GM12878 (cell line): ENCODE results near the gene LIMCH1. TPM values are rescaled to one million over a fixed set of nuclear protein-coding genes. Genes with fewer than 3 reads are reported as not detected.

Experiments used
- ATAC-seq: fragments of 200-7000 bp; cut with Tn5 transposase; 3 replicates; pipeline ENCODE4 v1.9.1; 2020; ENCODE audit warnings: mild to moderate bottlenecking, moderate library complexity
- BruUV-seq: library from RNA; stranded (reverse); fragments of 400-500 nt; replicated peaks from 2 replicates; lab custom pipeline; 2021; lab: Mats Ljungman, UMichigan
- CTCF ChIA-PET: fragments of 300-600 bp; sonication (Branson Sonifier 250); formaldehyde crosslinking; extraction: SDS; loops from one replicate; lab custom pipeline; 2021; ENCODE audit warnings: inconsistent platforms; lab: Yijun Ruan, JAX
- POLR2A ChIA-PET: fragments of 350-600 bp; formaldehyde crosslinking; extraction: SDS; loops from one replicate; lab custom pipeline; 2021; ENCODE audit warnings: inconsistent platforms; lab: Charles Lee
- RAD21 ChIA-PET: fragments of 300-600 bp; sonication (Branson Sonifier 250); formaldehyde crosslinking; loops from one replicate; lab custom pipeline; 2023; ENCODE audit warnings: antibody characterized with exemption; ENCODE audit not compliant: unreplicated experiment; lab: Charles Lee
- SMC1A ChIA-PET: fragments of 300-600 bp; sonication (Branson Sonifier 250); formaldehyde crosslinking; loops from one replicate; lab custom pipeline; 2023; ENCODE audit not compliant: unreplicated experiment, uncharacterized antibody; lab: Charles Lee
- DNase-seq: peaks from one replicate; pipeline ENCODE4 v3.0.0-alpha.2; 2011; ENCODE audit warnings: low read depth, low spot score
- FAIRE-seq: peaks from 3 replicates; lab custom pipeline; 2011; peaks lifted over from hg19 to GRCh38; lab: Jason Lieb, UNC
- H2AFZ ChIP-seq: 2 replicates; pipeline ENCODE4 v1.6.0; 2011; ENCODE audit warnings: low read depth, low read length, control low read depth; ENCODE audit not compliant: control insufficient read depth
- H3K27ac ChIP-seq: 2 replicates; pipeline ENCODE4 v1.5.1; 2011; ENCODE audit warnings: control low read depth; ENCODE audit not compliant: control insufficient read depth, insufficient read depth
- H3K27me3 ChIP-seq, 2 experiments: replicated peaks in 1 of 2; 2 replicates each; pipeline versions ENCODE4 v1.6.0 to v1.6.1; 2011; ENCODE audit warnings: low read length in 1 of 2; ENCODE audit not compliant: control insufficient read depth in 2 of 2, insufficient read depth in 2 of 2
- H3K36me3 ChIP-seq, 2 experiments: 2 replicates each; pipeline ENCODE4 v1.5.1; 2011; ENCODE audit warnings: low read length in 1 of 2; ENCODE audit not compliant: control insufficient read depth in 2 of 2, insufficient read depth in 2 of 2
- H3K4me1 ChIP-seq: 2 replicates; pipeline ENCODE4 v1.6.1; 2011; ENCODE audit warnings: mild to moderate bottlenecking, low read length, moderate library complexity, mixed read lengths; ENCODE audit not compliant: control insufficient read depth, insufficient read depth
- H3K4me2 ChIP-seq: 2 replicates; pipeline ENCODE4 v1.6.0; 2011; ENCODE audit warnings: control low read depth; ENCODE audit not compliant: control insufficient read depth, insufficient read depth
- H3K4me3 ChIP-seq: fragments of 200-600 bp; sonication (generic); 2 replicates; pipeline ENCODE4 v1.5.1; 2016
- H3K79me2 ChIP-seq: 2 replicates; pipeline ENCODE4 v1.6.0; 2011; ENCODE audit warnings: low read length; ENCODE audit not compliant: control insufficient read depth, insufficient read depth
- H3K9ac ChIP-seq: 2 replicates; pipeline ENCODE4 v1.8.0; 2011; ENCODE audit warnings: low read length, control low read depth, mixed read lengths; ENCODE audit not compliant: control insufficient read depth, insufficient read depth
- H3K9me3 ChIP-seq: replicated peaks from 3 replicates; pipeline ENCODE4 v1.5.1; 2011; ENCODE audit warnings: mild to moderate bottlenecking, low read length; ENCODE audit not compliant: control insufficient read depth, insufficient read depth
- H4K20me1 ChIP-seq: 2 replicates; pipeline ENCODE4 v1.6.0; 2011; ENCODE audit not compliant: control insufficient read depth, insufficient read depth
- BCLAF1 ChIP-seq: fragments of 450-650 bp; IDR thresholded peaks from 2 replicates; pipeline ENCODE4 v1.6.1; 2017; ENCODE audit warnings: antibody characterized with exemption, mild to moderate bottlenecking, moderate library complexity
- BHLHE40 ChIP-seq, 2 experiments: fragments of 450-650 bp in 1 of 2; IDR thresholded peaks; 2 replicates each; pipeline ENCODE4 v1.6.1; 2011 to 2017; ENCODE audit warnings: low read depth in 2 of 2, borderline replicate concordance in 1 of 2, improper control_type of control experiment in 1 of 2, low read length in 1 of 2, mild to moderate bottlenecking in 1 of 2
- BMI1 ChIP-seq: fragments of 450-650 bp; IDR thresholded peaks from 2 replicates; pipeline ENCODE4 v1.6.1; 2016; ENCODE audit warnings: mild to moderate bottlenecking, moderate library complexity, borderline replicate concordance
- CEBPB ChIP-seq, 2 experiments: fragments of 150-350 bp in 1 of 2; IDR thresholded peaks; 2 replicates each; pipeline ENCODE4 v1.6.1; 2012 to 2014; ENCODE audit warnings: low read depth in 2 of 2, low read length in 2 of 2, borderline replicate concordance in 1 of 2, inconsistent platforms in 1 of 2
- EGR1 ChIP-seq, 2 experiments: IDR thresholded peaks; 1 replicate in 1 of 2; 2 replicates in 1 of 2; pipeline ENCODE4 v1.6.1; 2011 to 2012; ENCODE audit warnings: low read depth in 2 of 2, low read length in 2 of 2, borderline replicate concordance in 1 of 2, mild to moderate bottlenecking in 1 of 2, moderate library complexity in 1 of 2
- NKRF ChIP-seq: fragments of 450-650 bp; conservative IDR thresholded peaks from 2 replicates; pipeline ENCODE4 v1.6.1; 2017; ENCODE audit warnings: mild to moderate bottlenecking, moderate library complexity
- POLR2A ChIP-seq: IDR thresholded peaks from 2 replicates; pipeline ENCODE4 v1.6.1; 2011; ENCODE audit warnings: low read depth, mild to moderate bottlenecking, low read length
- RAD51 ChIP-seq: fragments of 450-650 bp; IDR thresholded peaks from 2 replicates; pipeline ENCODE4 v1.6.1; 2016; ENCODE audit warnings: moderate library complexity, mild to moderate bottlenecking, inconsistent platforms
- SMAD5 ChIP-seq: IDR thresholded peaks from 2 replicates; pipeline ENCODE4 v1.6.1; 2016; ENCODE audit warnings: antibody characterized with exemption, low read depth
- SMC3 ChIP-seq: IDR thresholded peaks from 2 replicates; pipeline ENCODE4 v1.6.1; 2011; ENCODE audit warnings: low read length, improper control_type of control experiment, borderline replicate concordance
- SP1 ChIP-seq: IDR thresholded peaks from one replicate; pipeline ENCODE4 v1.6.1; 2011; ENCODE audit warnings: low read depth, low read length
- SPI1 ChIP-seq: IDR thresholded peaks from 2 replicates; pipeline ENCODE4 v1.6.1; 2011; ENCODE audit warnings: low read depth, mild to moderate bottlenecking, low read length, moderate library complexity, borderline replicate concordance; ENCODE audit not compliant: insufficient read depth
- SUPT20H ChIP-seq: IDR thresholded peaks from 2 replicates; pipeline ENCODE4 v1.6.1; 2011; ENCODE audit warnings: low read depth, mild to moderate bottlenecking, low read length, moderate library complexity, borderline replicate concordance; ENCODE audit not compliant: control insufficient read depth
- ZNF687 ChIP-seq: fragments of 450-650 bp; IDR thresholded peaks from 2 replicates; pipeline ENCODE4 v1.6.1; 2017; ENCODE audit warnings: mild to moderate bottlenecking, moderate library complexity
- WGBS: methylation state at CpG from one replicate; pipeline ENCODE4 v1.1.6; 2016; ENCODE audit warnings: low lambda C conversion rate; ENCODE audit not compliant: insufficient replicate concordance, insufficient coverage; ENCODE audit errors: missing lambda C conversion rate; 5-methylcytosine and 5-hydroxymethylcytosine counted together
- in situ Hi-C: fragments of 300-500 bp; cut with MboI; formaldehyde crosslinking; loops from 9 replicates; pipeline ENCODE4 v1.14.3; 2018; ENCODE audit warnings: mixed read lengths
- intact Hi-C: fragments of 100-400 bp; cut with micrococcal nuclease; formaldehyde crosslinking; loops from one replicate; pipeline ENCODE4 v1.14.2; 2022; ENCODE audit not compliant: unreplicated experiment
- polyA plus RNA-seq, 11 experiments: library from polyadenylated mRNA; depleted of rRNA in 4 of 11; unstranded in 6 of 11; stranded (reverse) in 5 of 11; fragments of >200 nt; fragmentation: Nextera tagmentation in 4 of 11; fragmentation: Illumina TruSeq in 1 of 11; extraction: Ambion mirVana in 4 of 11; extraction: Trizol in 1 of 11; gene quantifications; 1 replicate in 1 of 11; 2 replicates in 10 of 11; pipeline versions ENCODE4 v1.2.1 to v1.2.3, GENCODE V29; 2011 to 2016; ENCODE audit warnings: inconsistent platforms in 2 of 11, missing spikeins in 2 of 11, low read depth in 1 of 11
- total RNA-seq, 4 experiments: library from RNA; depleted of rRNA in 3 of 4; stranded (reverse); fragments of >200 nt in 3 of 4; fragmentation: Illumina TruSeq in 1 of 4; extraction: Trizol in 1 of 4; gene quantifications; 2 replicates each; pipeline versions ENCODE4 v1.2.1 to v1.2.3, GENCODE V29; 2013 to 2021

The LIMCH1 gene
- total and polyA plus RNA-seq, 10 of the 15 experiments (the other 5 are each of a cell fraction or from before 2014, with no cell fraction given): 0.07 to 0.15 TPM; not detected in 8

- TF ChIP-seq ZNF687: no peak
- TF ChIP-seq SMAD5: no peak
- TF ChIP-seq SPI1: no peak
- TF ChIP-seq BMI1: no peak
Measured at GRCh38 chr4:41714364-41715000, 176.5 kb downstream of the LIMCH1 start (continued).

- ATAC-seq: no peak
- ChIA-PET SMC1A (no interaction called here), RAD21 (no interaction called here), CTCF (no interaction called here), POLR2A (no interaction called here)
- in situ Hi-C loops (no loop called here), intact Hi-C loops (no loop called here)
- WGBS: 50% methylated on average over 1 of the region's 1 CpG
- Histone ChIP-seq H2AFZ (no peak overlapping the region), H3K9ac (no peak overlapping the region), H3K4me2 (no peak overlapping the region), H3K27me3 (no peaks in the 10 kb centered on the region; a peak in 1 of 4 replicates), H3K4me1 (no peaks in the 10 kb centered on the region), H3K79me2 (no peaks in the 10 kb centered on the region), H3K9me3 (no peaks in the 10 kb centered on the region), H3K27ac (no peak overlapping the region), H3K36me3 (no peaks in the 10 kb centered on the region), H4K20me1 (no peaks in the 10 kb centered on the region), H3K4me3 (no peak overlapping the region)
- no TSS peak for BruUV-seq
- no peak for DNase-seq
- FAIRE-seq: no peak
- TF ChIP-seq CEBPB (IDR thresholded peaks at IDR 0.05; ENCODE audit: borderline replicate concordance in 1 of 2, low read depth in 2 of 2, low read length in 2 of 2): no peak
- TF ChIP-seq RAD51: no peak
- TF ChIP-seq BCLAF1: no peak
- TF ChIP-seq SMC3: no peak
- TF ChIP-seq EGR1 (IDR thresholded peaks at IDR 0.05; ENCODE audit: borderline replicate concordance in 1 of 2, low read depth in 2 of 2, low read length in 2 of 2): no peak
- TF ChIP-seq NKRF: no peak
- no peak for TF ChIP-seq SUPT20H
- no peak for TF ChIP-seq BHLHE40 (IDR thresholded peaks at IDR 0.05; ENCODE audit: borderline replicate concordance in 1 of 2, low read depth in 2 of 2, low read length in 1 of 2)
- TF ChIP-seq SP1: no peak
- no peak for TF ChIP-seq POLR2A
Measured at GRCh38 chr4:41715155-41715554, 177.2 kb downstream of the LIMCH1 start.
